KMS-11 (cell line): Measurements from ENCODE around the gene EDN3.

Experiments
- H2AFZ ChIP-seq: fragments of 200-600 bp; sonication (generic); 2 replicates; pipeline ENCODE4 v1.6.1; 2016; ENCODE audit warnings: antibody characterized with exemption, mixed run types, low read depth
- H3K27ac ChIP-seq: fragments of 200-600 bp; sonication (generic); 2 replicates; pipeline ENCODE4 v1.6.1; 2016; ENCODE audit warnings: mild to moderate bottlenecking, mixed run types
- H3K27me3 ChIP-seq: fragments of 200-600 bp; sonication (generic); 2 replicates; pipeline ENCODE4 v1.6.1; 2017; ENCODE audit warnings: mild to moderate bottlenecking, low read depth, mixed run types, moderate library complexity; ENCODE audit not compliant: insufficient read depth
- H3K36me3 ChIP-seq: fragments of 200-600 bp; sonication (generic); 2 replicates; pipeline ENCODE4 v1.6.1; 2017; ENCODE audit warnings: mild to moderate bottlenecking, mixed run types; ENCODE audit not compliant: insufficient read depth
- H3K4me1 ChIP-seq: fragments of 200-600 bp; sonication (generic); 2 replicates; pipeline ENCODE4 v1.6.1; 2016; ENCODE audit warnings: mild to moderate bottlenecking, low read depth, mixed run types; ENCODE audit not compliant: poor library complexity, severe bottlenecking
- H3K4me2 ChIP-seq: fragments of 200-600 bp; sonication (generic); 2 replicates; pipeline ENCODE4 v1.7.0; 2016; ENCODE audit warnings: mild to moderate bottlenecking, mixed run types
- H3K4me3 ChIP-seq: fragments of 200-600 bp; sonication (generic); IDR thresholded peaks from 2 replicates; pipeline ENCODE4 v1.6.1; 2017; ENCODE audit warnings: low read depth, low read length, mixed read lengths; ENCODE audit not compliant: insufficient read depth
- H3K79me2 ChIP-seq: fragments of 200-600 bp; sonication (generic); 2 replicates; pipeline ENCODE4 v1.6.1; 2016; ENCODE audit warnings: low read depth, mixed run types; ENCODE audit not compliant: insufficient read depth
- H3K9ac ChIP-seq: fragments of 200-600 bp; sonication (generic); 2 replicates; pipeline ENCODE4 v1.6.1; 2016; ENCODE audit warnings: mild to moderate bottlenecking, mixed run types
- H4K20me1 ChIP-seq: fragments of 200-600 bp; sonication (generic); 2 replicates; pipeline ENCODE4 v1.6.1; 2016; ENCODE audit warnings: mild to moderate bottlenecking, mixed run types; ENCODE audit not compliant: insufficient read depth
- TF ChIP-seq, protein P1 (sequence below): fragments of 200-600 bp; sonication (generic); conservative IDR thresholded peaks from 2 replicates; pipeline ENCODE4 v1.6.1; 2017; ENCODE audit warnings: low read depth, mild to moderate bottlenecking, antibody characterized with exemption, low read length, moderate library complexity, mixed read lengths

The EDN3 gene

GRCh38 chr20:59269411-59270025, 30.9 kb upstream of the EDN3 start:
- H4K20me1 ChIP-seq, result no peaks in the 10 kb centered on the region
- H3K27me3 ChIP-seq, result peaks cover 6% of the 10 kb centered on the region; the same call in 1 of the 2 replicates
- H3K36me3 ChIP-seq, result no peaks in the 10 kb centered on the region
- H3K27ac ChIP-seq, result no peak overlapping the region
- no peak overlapping the region for H2AFZ ChIP-seq
- TF ChIP-seq, protein P1, sequence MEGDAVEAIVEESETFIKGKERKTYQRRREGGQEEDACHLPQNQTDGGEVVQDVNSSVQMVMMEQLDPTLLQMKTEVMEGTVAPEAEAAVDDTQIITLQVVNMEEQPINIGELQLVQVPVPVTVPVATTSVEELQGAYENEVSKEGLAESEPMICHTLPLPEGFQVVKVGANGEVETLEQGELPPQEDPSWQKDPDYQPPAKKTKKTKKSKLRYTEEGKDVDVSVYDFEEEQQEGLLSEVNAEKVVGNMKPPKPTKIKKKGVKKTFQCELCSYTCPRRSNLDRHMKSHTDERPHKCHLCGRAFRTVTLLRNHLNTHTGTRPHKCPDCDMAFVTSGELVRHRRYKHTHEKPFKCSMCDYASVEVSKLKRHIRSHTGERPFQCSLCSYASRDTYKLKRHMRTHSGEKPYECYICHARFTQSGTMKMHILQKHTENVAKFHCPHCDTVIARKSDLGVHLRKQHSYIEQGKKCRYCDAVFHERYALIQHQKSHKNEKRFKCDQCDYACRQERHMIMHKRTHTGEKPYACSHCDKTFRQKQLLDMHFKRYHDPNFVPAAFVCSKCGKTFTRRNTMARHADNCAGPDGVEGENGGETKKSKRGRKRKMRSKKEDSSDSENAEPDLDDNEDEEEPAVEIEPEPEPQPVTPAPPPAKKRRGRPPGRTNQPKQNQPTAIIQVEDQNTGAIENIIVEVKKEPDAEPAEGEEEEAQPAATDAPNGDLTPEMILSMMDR, result no peak
- H3K4me3 ChIP-seq, result no peak overlapping the region
- H3K9ac ChIP-seq, result no peak overlapping the region
- no peak overlapping the region for H3K4me2 ChIP-seq
- H3K4me1 ChIP-seq, result no peaks in the 10 kb centered on the region
- no peaks in the 10 kb centered on the region for H3K79me2 ChIP-seq

- H3K36me3 ChIP-seq, result no peaks in the 10 kb centered on the region
- no peak overlapping the region for H3K9ac ChIP-seq
- TF ChIP-seq, protein P1, result no peak
- no peaks in the 10 kb centered on the region for H3K4me1 ChIP-seq
- H3K4me2 ChIP-seq, result no peak overlapping the region
- no peaks in the 10 kb centered on the region for H4K20me1 ChIP-seq
- peaks cover 6% of the 10 kb centered on the region; the same call in 1 of the 2 replicates for H3K27me3 ChIP-seq
- H3K79me2 ChIP-seq, result no peaks in the 10 kb centered on the region
- H3K27ac ChIP-seq, result no peak overlapping the region
- no peak overlapping the region for H2AFZ ChIP-seq
- H3K4me3 ChIP-seq, result no peak overlapping the region
These were observed 30.0 kb upstream of the EDN3 start for GRCh38 chr20:59270380-59270779.

GRCh38 chr20:59273739-59274357, 26.6 kb upstream of the EDN3 start:
- Histone ChIP-seq H3K4me2 (no peak overlapping the region), H3K36me3 (no peaks in the 10 kb centered on the region), H3K4me3 (no peak overlapping the region), H3K79me2 (no peaks in the 10 kb centered on the region), H3K27me3 (peaks cover 6% of the 10 kb centered on the region; the same call in 1 of the 2 replicates), H2AFZ (no peak overlapping the region), H3K4me1 (no peaks in the 10 kb centered on the region), H4K20me1 (no peaks in the 10 kb centered on the region), H3K9ac (no peak overlapping the region), H3K27ac (no peak overlapping the region)
- TF ChIP-seq, protein P1, result no peak

DNA sequence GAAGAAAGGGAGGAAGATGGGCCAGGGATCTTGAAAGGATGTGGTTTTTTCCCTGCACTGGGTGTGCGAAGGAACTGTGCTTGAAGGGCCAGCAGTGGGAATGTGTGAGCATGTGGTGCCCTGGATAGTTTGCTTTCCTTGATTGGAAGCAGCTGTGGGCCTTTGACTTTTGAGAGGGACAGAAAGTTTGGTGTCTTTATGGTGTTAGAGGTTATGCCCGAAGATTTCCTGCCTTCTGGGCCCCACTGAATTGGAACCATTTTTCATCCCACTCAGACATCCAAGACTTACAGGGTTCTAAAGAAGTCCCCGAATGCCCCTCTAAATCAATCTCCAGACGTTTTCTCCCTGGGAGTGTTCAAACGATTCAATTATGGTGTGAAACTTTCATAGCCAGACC, 23.5 kb upstream of the EDN3 start:
- H3K27me3 ChIP-seq, result peaks cover 5% of the 10 kb centered on the region; the same call in 1 of the 2 replicates
- H3K79me2 ChIP-seq, result no peaks in the 10 kb centered on the region
- no peaks in the 10 kb centered on the region for H3K36me3 ChIP-seq
- no peak overlapping the region for H3K4me2 ChIP-seq
- H3K4me1 ChIP-seq, result no peaks in the 10 kb centered on the region
- H4K20me1 ChIP-seq, result no peaks in the 10 kb centered on the region
- H3K4me3 ChIP-seq, result no peak overlapping the region
- no peak overlapping the region for H3K9ac ChIP-seq
- TF ChIP-seq, protein P1, result no peak
- H3K27ac ChIP-seq, result no peak overlapping the region
- no peak overlapping the region for H2AFZ ChIP-seq
